Measurements from ENCODE around the gene MCUB. TPM values are rescaled to one million over a fixed set of nuclear protein-coding genes. Genes with fewer than 3 reads are reported as not detected.

Gene MCUB
- total and polyA plus RNA-seq, 2 of the 13 experiments (the other 11 are each of a cell fraction or from before 2014, with no cell fraction given): 0.95 to 2.2 TPM

DNA sequence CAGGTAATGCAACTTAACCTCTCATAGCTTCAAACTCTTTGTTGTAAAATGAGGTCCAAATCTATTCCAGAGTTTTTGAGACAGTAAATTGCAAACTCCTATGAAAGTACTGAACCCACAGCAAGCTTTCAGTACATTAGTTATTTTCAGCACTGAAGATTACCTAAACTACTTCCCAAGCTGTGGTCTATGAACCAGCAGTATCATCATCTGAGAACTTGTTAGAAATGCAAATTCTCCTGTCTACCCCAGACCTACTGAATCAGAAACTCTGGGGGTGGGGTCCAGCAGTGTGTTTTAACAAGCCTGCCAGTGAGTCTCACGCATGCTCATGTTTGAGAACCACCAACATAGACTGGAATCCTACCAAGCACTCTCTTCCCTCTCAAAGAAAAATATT, 148.9 kb downstream of the MCUB start (continued):
- TF ChIP-seq, protein P1, sequence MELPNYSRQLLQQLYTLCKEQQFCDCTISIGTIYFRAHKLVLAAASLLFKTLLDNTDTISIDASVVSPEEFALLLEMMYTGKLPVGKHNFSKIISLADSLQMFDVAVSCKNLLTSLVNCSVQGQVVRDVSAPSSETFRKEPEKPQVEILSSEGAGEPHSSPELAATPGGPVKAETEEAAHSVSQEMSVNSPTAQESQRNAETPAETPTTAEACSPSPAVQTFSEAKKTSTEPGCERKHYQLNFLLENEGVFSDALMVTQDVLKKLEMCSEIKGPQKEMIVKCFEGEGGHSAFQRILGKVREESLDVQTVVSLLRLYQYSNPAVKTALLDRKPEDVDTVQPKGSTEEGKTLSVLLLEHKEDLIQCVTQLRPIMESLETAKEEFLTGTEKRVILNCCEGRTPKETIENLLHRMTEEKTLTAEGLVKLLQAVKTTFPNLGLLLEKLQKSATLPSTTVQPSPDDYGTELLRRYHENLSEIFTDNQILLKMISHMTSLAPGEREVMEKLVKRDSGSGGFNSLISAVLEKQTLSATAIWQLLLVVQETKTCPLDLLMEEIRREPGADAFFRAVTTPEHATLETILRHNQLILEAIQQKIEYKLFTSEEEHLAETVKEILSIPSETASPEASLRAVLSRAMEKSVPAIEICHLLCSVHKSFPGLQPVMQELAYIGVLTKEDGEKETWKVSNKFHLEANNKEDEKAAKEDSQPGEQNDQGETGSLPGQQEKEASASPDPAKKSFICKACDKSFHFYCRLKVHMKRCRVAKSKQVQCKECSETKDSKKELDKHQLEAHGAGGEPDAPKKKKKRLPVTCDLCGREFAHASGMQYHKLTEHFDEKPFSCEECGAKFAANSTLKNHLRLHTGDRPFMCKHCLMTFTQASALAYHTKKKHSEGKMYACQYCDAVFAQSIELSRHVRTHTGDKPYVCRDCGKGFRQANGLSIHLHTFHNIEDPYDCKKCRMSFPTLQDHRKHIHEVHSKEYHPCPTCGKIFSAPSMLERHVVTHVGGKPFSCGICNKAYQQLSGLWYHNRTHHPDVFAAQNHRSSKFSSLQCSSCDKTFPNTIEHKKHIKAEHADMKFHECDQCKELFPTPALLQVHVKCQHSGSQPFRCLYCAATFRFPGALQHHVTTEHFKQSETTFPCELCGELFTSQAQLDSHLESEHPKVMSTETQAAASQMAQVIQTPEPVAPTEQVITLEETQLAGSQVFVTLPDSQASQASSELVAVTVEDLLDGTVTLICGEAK (IDR thresholded peaks at IDR 0.05): no peak
- TF ChIP-seq, protein P1 (CRISPR knock-in tag; IDR thresholded peaks at IDR 0.05): no peak
- no peak for TF ChIP-seq TCF7L2 (IDR thresholded peaks at IDR 0.05; ENCODE audit: low read depth, low read length)
- no peak for TF ChIP-seq GPN1 (CRISPR knock-in tag; IDR thresholded peaks at IDR 0.05; ENCODE audit: borderline replicate concordance)
- TF ChIP-seq ZNF781 (CRISPR knock-in tag; IDR thresholded peaks at IDR 0.05; ENCODE audit: borderline replicate concordance, not compliant biosample characterization): no peak
- TF ChIP-seq, protein P2, sequence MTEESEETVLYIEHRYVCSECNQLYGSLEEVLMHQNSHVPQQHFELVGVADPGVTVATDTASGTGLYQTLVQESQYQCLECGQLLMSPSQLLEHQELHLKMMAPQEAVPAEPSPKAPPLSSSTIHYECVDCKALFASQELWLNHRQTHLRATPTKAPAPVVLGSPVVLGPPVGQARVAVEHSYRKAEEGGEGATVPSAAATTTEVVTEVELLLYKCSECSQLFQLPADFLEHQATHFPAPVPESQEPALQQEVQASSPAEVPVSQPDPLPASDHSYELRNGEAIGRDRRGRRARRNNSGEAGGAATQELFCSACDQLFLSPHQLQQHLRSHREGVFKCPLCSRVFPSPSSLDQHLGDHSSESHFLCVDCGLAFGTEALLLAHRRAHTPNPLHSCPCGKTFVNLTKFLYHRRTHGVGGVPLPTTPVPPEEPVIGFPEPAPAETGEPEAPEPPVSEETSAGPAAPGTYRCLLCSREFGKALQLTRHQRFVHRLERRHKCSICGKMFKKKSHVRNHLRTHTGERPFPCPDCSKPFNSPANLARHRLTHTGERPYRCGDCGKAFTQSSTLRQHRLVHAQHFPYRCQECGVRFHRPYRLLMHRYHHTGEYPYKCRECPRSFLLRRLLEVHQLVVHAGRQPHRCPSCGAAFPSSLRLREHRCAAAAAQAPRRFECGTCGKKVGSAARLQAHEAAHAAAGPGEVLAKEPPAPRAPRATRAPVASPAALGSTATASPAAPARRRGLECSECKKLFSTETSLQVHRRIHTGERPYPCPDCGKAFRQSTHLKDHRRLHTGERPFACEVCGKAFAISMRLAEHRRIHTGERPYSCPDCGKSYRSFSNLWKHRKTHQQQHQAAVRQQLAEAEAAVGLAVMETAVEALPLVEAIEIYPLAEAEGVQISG (CRISPR knock-in tag; IDR thresholded peaks at IDR 0.05): no peak
- no peak for TF ChIP-seq ZNF709 (CRISPR knock-in tag; IDR thresholded peaks at IDR 0.05)
- TF ChIP-seq ZNF205 (CRISPR knock-in tag; IDR thresholded peaks at IDR 0.05): no peak
- TF ChIP-seq, protein P3, sequence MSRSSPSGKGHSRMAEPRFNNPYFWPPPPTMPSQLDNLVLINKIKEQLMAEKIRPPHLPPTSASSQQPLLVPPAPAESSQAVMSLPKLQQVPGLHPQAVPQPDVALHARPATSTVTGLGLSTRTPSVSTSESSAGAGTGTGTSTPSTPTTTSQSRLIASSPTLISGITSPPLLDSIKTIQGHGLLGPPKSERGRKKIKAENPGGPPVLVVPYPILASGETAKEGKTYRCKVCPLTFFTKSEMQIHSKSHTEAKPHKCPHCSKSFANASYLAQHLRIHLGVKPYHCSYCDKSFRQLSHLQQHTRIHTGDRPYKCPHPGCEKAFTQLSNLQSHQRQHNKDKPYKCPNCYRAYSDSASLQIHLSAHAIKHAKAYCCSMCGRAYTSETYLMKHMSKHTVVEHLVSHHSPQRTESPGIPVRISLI (CRISPR knock-in tag; IDR thresholded peaks at IDR 0.05; ENCODE audit: borderline replicate concordance): no peak
- TF ChIP-seq ADNP (CRISPR knock-in tag; IDR thresholded peaks at IDR 0.05): no peak
- TF ChIP-seq, protein P4, sequence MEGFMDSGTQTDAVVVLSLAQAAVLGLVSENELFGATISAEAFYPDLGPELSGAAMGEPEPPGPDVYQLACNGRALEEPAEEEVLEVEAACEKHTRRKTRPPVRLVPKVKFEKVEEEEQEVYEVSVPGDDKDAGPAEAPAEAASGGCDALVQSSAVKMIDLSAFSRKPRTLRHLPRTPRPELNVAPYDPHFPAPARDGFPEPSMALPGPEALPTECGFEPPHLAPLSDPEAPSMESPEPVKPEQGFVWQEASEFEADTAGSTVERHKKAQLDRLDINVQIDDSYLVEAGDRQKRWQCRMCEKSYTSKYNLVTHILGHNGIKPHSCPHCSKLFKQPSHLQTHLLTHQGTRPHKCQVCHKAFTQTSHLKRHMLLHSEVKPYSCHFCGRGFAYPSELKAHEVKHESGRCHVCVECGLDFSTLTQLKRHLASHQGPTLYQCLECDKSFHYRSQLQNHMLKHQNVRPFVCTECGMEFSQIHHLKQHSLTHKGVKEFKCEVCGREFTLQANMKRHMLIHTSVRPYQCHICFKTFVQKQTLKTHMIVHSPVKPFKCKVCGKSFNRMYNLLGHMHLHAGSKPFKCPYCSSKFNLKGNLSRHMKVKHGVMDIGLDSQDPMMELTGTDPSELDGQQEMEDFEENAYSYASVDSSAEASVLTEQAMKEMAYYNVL (CRISPR knock-in tag; IDR thresholded peaks at IDR 0.05; ENCODE audit: borderline replicate concordance): no peak
- no peak for TF ChIP-seq GFI1 (CRISPR knock-in tag; IDR thresholded peaks at IDR 0.05; ENCODE audit: borderline replicate concordance)
